Measurements from ENCODE around the gene ACTR1B.
"Not testable (repeated sequence)": the region's sequence is repeated elsewhere in the genome, so short reads cannot be mapped to it uniquely, and the experiment has no call there.

The ACTR1B gene

GRCh38 chr2:97646977-97647376 is 16.9 kb downstream of the ACTR1B start:
- H3K36me3 ChIP-seq (replicated peaks), result peaks cover 23% of the 10 kb centered on the region
- in situ Hi-C loops (cut with HindIII; ENCODE audit: low pct_ligation_motif_present, low sequenced_read_pairs), result no loop called here
- H3K27ac ChIP-seq, result no peak overlapping the region
- no peaks in the 10 kb centered on the region for H3K27me3 ChIP-seq (replicated peaks)
- no peak for TF ChIP-seq CTCF (IDR thresholded peaks at IDR 0.05; ENCODE audit: low read depth, low read length, missing control alignments)
- H3K4me3 ChIP-seq (ENCODE audit: low read depth, low read length), result peak overlapping the region; percentile 99
- DNase-seq, result no peak

GRCh38 chr2:97645695-97646629 is 17.9 kb downstream of the ACTR1B start, which contains the start of gene COX5B:
COX5B (plus strand) TSS chr2:97646062; CDS start chr2:97646087, 25 bp downstream.
- no peaks in the 10 kb centered on the region for H3K27me3 ChIP-seq (replicated peaks)
- H3K27ac ChIP-seq, result peak within 1 kb of the TSS; percentile 56
- H3K4me3 ChIP-seq (ENCODE audit: low read depth, low read length), result peak within 1 kb of the TSS; percentile 99
- in situ Hi-C loops (cut with HindIII; ENCODE audit: low pct_ligation_motif_present, low sequenced_read_pairs), result no loop called here
- peaks cover 23% of the 10 kb centered on the region for H3K36me3 ChIP-seq (replicated peaks)
- no peak for TF ChIP-seq CTCF (IDR thresholded peaks at IDR 0.05; ENCODE audit: low read depth, low read length, missing control alignments)
- DNase-seq, result peak; percentile 97

GRCh38 chr2:97645112-97645694 is 18.6 kb downstream of the ACTR1B start:
- TF ChIP-seq CTCF (IDR thresholded peaks at IDR 0.05; ENCODE audit: low read depth, low read length, missing control alignments), result no peak
- peaks cover 23% of the 10 kb centered on the region for H3K36me3 ChIP-seq (replicated peaks)
- peak overlapping the region; percentile 99 for H3K4me3 ChIP-seq (ENCODE audit: low read depth, low read length)
- in situ Hi-C loops (cut with HindIII; ENCODE audit: low pct_ligation_motif_present, low sequenced_read_pairs), result no loop called here
- H3K27ac ChIP-seq, result peak overlapping the region; percentile 34
- DNase-seq, result no peak
- H3K27me3 ChIP-seq (replicated peaks), result no peaks in the 10 kb centered on the region

- no peaks in the 10 kb centered on the region for H3K27me3 ChIP-seq (replicated peaks)
- no peak overlapping the region for H3K4me3 ChIP-seq (ENCODE audit: low read depth, low read length)
- H3K27ac ChIP-seq, result no peak overlapping the region
- in situ Hi-C loops (cut with HindIII; ENCODE audit: low pct_ligation_motif_present, low sequenced_read_pairs), result no loop called here
- TF ChIP-seq CTCF (IDR thresholded peaks at IDR 0.05; ENCODE audit: low read depth, low read length, missing control alignments), result no peak
- H3K36me3 ChIP-seq (replicated peaks), result peaks cover 22% of the 10 kb centered on the region
- DNase-seq, result no peak
Observed at GRCh38 chr2:97644023-97644717, 19.7 kb downstream of the ACTR1B start.

- H3K27ac ChIP-seq; in situ Hi-C loops (cut with HindIII; ENCODE audit: low pct_ligation_motif_present, low sequenced_read_pairs); DNase-seq; H3K27me3 ChIP-seq (replicated peaks); H3K36me3 ChIP-seq (replicated peaks); H3K4me3 ChIP-seq (ENCODE audit: low read depth, low read length): not testable (repeated sequence)
Observed at GRCh38 chr2:97626049-97626430, 37.8 kb downstream of the ACTR1B start.

- H3K27me3 ChIP-seq (replicated peaks); H3K36me3 ChIP-seq (replicated peaks); H3K27ac ChIP-seq; H3K4me3 ChIP-seq (ENCODE audit: low read depth, low read length); DNase-seq; in situ Hi-C loops (cut with HindIII; ENCODE audit: low pct_ligation_motif_present, low sequenced_read_pairs): not testable (repeated sequence)
Observed at GRCh38 chr2:97625354-97626048, 38.3 kb downstream of the ACTR1B start.

- DNase-seq; H3K4me3 ChIP-seq (ENCODE audit: low read depth, low read length); H3K36me3 ChIP-seq (replicated peaks); H3K27me3 ChIP-seq (replicated peaks); H3K27ac ChIP-seq; in situ Hi-C loops (cut with HindIII; ENCODE audit: low pct_ligation_motif_present, low sequenced_read_pairs): not testable (repeated sequence)
Observed at GRCh38 chr2:97622976-97623375, 40.9 kb downstream of the ACTR1B start.

GRCh38 chr2:97620492-97620891 is 43.4 kb downstream of the ACTR1B start:
- DNase-seq; H3K27me3 ChIP-seq (replicated peaks); in situ Hi-C loops (cut with HindIII; ENCODE audit: low pct_ligation_motif_present, low sequenced_read_pairs); H3K27ac ChIP-seq; H3K36me3 ChIP-seq (replicated peaks); H3K4me3 ChIP-seq (ENCODE audit: low read depth, low read length): not testable (repeated sequence)

All from brain microvascular endothelial cell (primary cell).